Liver (tissue), 9 donors: ENCODE data around the gene LCN6. TPM values are rescaled to one million over a fixed set of nuclear protein-coding genes. Genes with fewer than 3 reads are reported as not detected.

Source experiments
- DNase-seq: peaks from one replicate; pipeline ENCODE4 v3.0.0-alpha.2; 2017; ENCODE audit warnings: low spot score
- H3K27ac ChIP-seq, 2 donors: one replicate each; pipeline ENCODE4 v1.7.0; 2013; ENCODE audit warnings: inconsistent platforms in 2 of 2, low read length in 2 of 2, control low read depth in 1 of 2, low read depth in 1 of 2, mild to moderate bottlenecking in 1 of 2
- H3K27me3 ChIP-seq, 4 donors: one replicate each; pipeline versions ENCODE4 v1.6.1 to v1.7.0; 2013; ENCODE audit warnings: low read length in 3 of 4, inconsistent platforms in 1 of 4, mild to moderate bottlenecking in 1 of 4, moderate library complexity in 1 of 4; ENCODE audit not compliant: control insufficient read depth in 4 of 4, insufficient read depth in 4 of 4
- H3K36me3 ChIP-seq, 4 donors: one replicate each; pipeline versions ENCODE4 v1.6.1 to v1.7.0; 2013; ENCODE audit warnings: low read length in 3 of 4, mild to moderate bottlenecking in 3 of 4, low read depth in 1 of 4, moderate library complexity in 1 of 4; ENCODE audit not compliant: control insufficient read depth in 4 of 4, insufficient read depth in 3 of 4
- H3K4me1 ChIP-seq, 4 donors: one replicate each; pipeline versions ENCODE4 v1.6.1 to v1.7.0; 2013; ENCODE audit warnings: low read length in 3 of 4, mild to moderate bottlenecking in 3 of 4, moderate library complexity in 1 of 4; ENCODE audit not compliant: control insufficient read depth in 4 of 4, insufficient read depth in 4 of 4
- H3K4me3 ChIP-seq, 3 donors: one replicate each; pipeline versions ENCODE4 v1.6.1 to v1.7.0; 2013; ENCODE audit warnings: low read length in 3 of 3, control low read depth in 1 of 3, low read depth in 1 of 3, mild to moderate bottlenecking in 1 of 3
- H3K9ac ChIP-seq, 2 donors: one replicate each; pipeline ENCODE4 v1.7.0; 2013; ENCODE audit warnings: low read length in 2 of 2, mild to moderate bottlenecking in 2 of 2, moderate library complexity in 2 of 2, control low read depth in 1 of 2, low read depth in 1 of 2
- H3K9me3 ChIP-seq, 4 donors: one replicate each; pipeline versions ENCODE4 v1.6.1 to v1.7.0; 2013; ENCODE audit warnings: low read length in 3 of 4; ENCODE audit not compliant: control insufficient read depth in 4 of 4
- EGR1 ChIP-seq, 2 donors: IDR thresholded peaks; 2 replicates each; pipeline ENCODE4 v1.6.1; 2016 to 2018; ENCODE audit warnings: antibody characterized with exemption in 2 of 2, low read depth in 2 of 2
- FOXA1 ChIP-seq: IDR thresholded peaks from 2 replicates; pipeline ENCODE4 v1.6.1; 2016; ENCODE audit warnings: antibody characterized with exemption
- FOXA2 ChIP-seq: IDR thresholded peaks from 2 replicates; pipeline ENCODE4 v1.6.1; 2016; ENCODE audit warnings: antibody characterized with exemption
- GABPA ChIP-seq, 2 donors: IDR thresholded peaks in 1 of 2; conservative IDR thresholded peaks in 1 of 2; 2 replicates each; pipeline ENCODE4 v1.6.1; 2016; ENCODE audit warnings: antibody characterized with exemption in 2 of 2, mild to moderate bottlenecking in 1 of 2, moderate library complexity in 1 of 2
- HNF4A ChIP-seq, 2 donors: conservative IDR thresholded peaks; 2 replicates each; pipeline ENCODE4 v1.6.1; 2016; ENCODE audit warnings: antibody characterized with exemption in 2 of 2, mild to moderate bottlenecking in 2 of 2
- HNF4G ChIP-seq: IDR thresholded peaks from 2 replicates; pipeline ENCODE4 v1.6.1; 2016; ENCODE audit warnings: antibody characterized with exemption
- JUND ChIP-seq, 2 donors: IDR thresholded peaks; 2 replicates each; pipeline ENCODE4 v1.6.1; 2016; ENCODE audit warnings: antibody characterized with exemption in 2 of 2
- NR2F2 ChIP-seq: IDR thresholded peaks from 2 replicates; pipeline ENCODE4 v1.6.1; 2016; ENCODE audit warnings: antibody characterized with exemption
- RAD21 ChIP-seq, 2 donors: IDR thresholded peaks; 2 replicates each; pipeline ENCODE4 v1.6.1; 2016; ENCODE audit warnings: antibody characterized with exemption in 2 of 2, mild to moderate bottlenecking in 2 of 2
- REST ChIP-seq: IDR thresholded peaks from 2 replicates; pipeline ENCODE4 v1.6.1; 2016; ENCODE audit warnings: antibody characterized with exemption, mild to moderate bottlenecking
- RXRA ChIP-seq, 2 donors: IDR thresholded peaks; 2 replicates each; pipeline ENCODE4 v1.6.1; 2017 to 2018; ENCODE audit warnings: antibody characterized with exemption in 2 of 2, mild to moderate bottlenecking in 1 of 2
- SP1 ChIP-seq: IDR thresholded peaks from 2 replicates; pipeline ENCODE4 v1.6.1; 2018; ENCODE audit warnings: antibody characterized with exemption, mild to moderate bottlenecking
- TAF1 ChIP-seq: conservative IDR thresholded peaks from 2 replicates; pipeline ENCODE4 v1.6.1; 2016; ENCODE audit warnings: antibody characterized with exemption, mild to moderate bottlenecking
- YY1 ChIP-seq: IDR thresholded peaks from 2 replicates; pipeline ENCODE4 v1.6.1; 2016; ENCODE audit warnings: antibody characterized with exemption, mild to moderate bottlenecking
- WGBS: extraction: QIAGEN DNeasy Blood & Tissue Kit; methylation state at CpG from one replicate; pipeline ENCODE4 v1.1.7; 2013; 5-methylcytosine and 5-hydroxymethylcytosine counted together
- polyA plus RNA-seq, 2 donors: library from polyadenylated mRNA; stranded (reverse) in 1 of 2; unstranded in 1 of 2; fragments of 200-250 nt in 1 of 2; fragments of >200 nt in 1 of 2; fragmentation: Nextera tagmentation in 1 of 2; extraction: Ambion mirVana in 1 of 2; gene quantifications; one replicate each; pipeline versions ENCODE4 v1.2.1 to v1.2.3, GENCODE V29; 2013 to 2015
- total RNA-seq, 2 donors: library from RNA; depleted of rRNA; stranded (reverse); fragments of >200 nt; gene quantifications; one replicate each; pipeline ENCODE4 v1.2.3, GENCODE V29; 2014
- TF ChIP-seq, protein P1 (sequence below): IDR thresholded peaks from 2 replicates; pipeline ENCODE4 v1.6.1; 2016; ENCODE audit warnings: antibody characterized with exemption
- TF ChIP-seq, protein P2 (sequence below): IDR thresholded peaks from 2 replicates; pipeline ENCODE4 v1.6.1; 2016; ENCODE audit warnings: antibody characterized with exemption
- TF ChIP-seq, protein P3 (sequence below): IDR thresholded peaks from 2 replicates; pipeline ENCODE4 v1.6.1; 2016; ENCODE audit warnings: antibody characterized with exemption
- TF ChIP-seq, protein P4 (sequence below): fragments of 150-350 bp; IDR thresholded peaks from 2 replicates; pipeline ENCODE4 v1.5.1; 2017; ENCODE audit warnings: improper control_type of control experiment, low read depth, low read length; ENCODE audit not compliant: missing input control
- donor health status: healthy.
- donor health status: healthy.
- donor health status: healthy.
- donor health status: healthy.
- donor health status: healthy.

Gene LCN6
- total and polyA plus RNA-seq, 4 donors: 0.14 to 0.32 TPM; not detected in 2

GRCh38 chr9:136695955-136696354, 52.4 kb downstream of the LCN6 start:
- Histone ChIP-seq H3K9me3 (no peaks in the 10 kb centered on the region), H3K9ac (no peak overlapping the region), H3K27ac (peak overlapping the region; percentile 61 to 77), H3K4me1 (peaks cover 25 to 67% (median 59%) of the 10 kb centered on the region in 4 donors), H3K27me3 (no peaks in the 10 kb centered on the region), H3K36me3 (no peaks in the 10 kb centered on the region), H3K4me3 (no peak overlapping the region)
- DNase-seq: no peak
- 47% methylated on average over 23 of the region's 23 CpGs for WGBS
- TF ChIP-seq RAD21 (IDR thresholded peaks at IDR 0.05) (no peak), JUND (IDR thresholded peaks at IDR 0.05) (no peak), RXRA (IDR thresholded peaks at IDR 0.05) (no peak)

DNA sequence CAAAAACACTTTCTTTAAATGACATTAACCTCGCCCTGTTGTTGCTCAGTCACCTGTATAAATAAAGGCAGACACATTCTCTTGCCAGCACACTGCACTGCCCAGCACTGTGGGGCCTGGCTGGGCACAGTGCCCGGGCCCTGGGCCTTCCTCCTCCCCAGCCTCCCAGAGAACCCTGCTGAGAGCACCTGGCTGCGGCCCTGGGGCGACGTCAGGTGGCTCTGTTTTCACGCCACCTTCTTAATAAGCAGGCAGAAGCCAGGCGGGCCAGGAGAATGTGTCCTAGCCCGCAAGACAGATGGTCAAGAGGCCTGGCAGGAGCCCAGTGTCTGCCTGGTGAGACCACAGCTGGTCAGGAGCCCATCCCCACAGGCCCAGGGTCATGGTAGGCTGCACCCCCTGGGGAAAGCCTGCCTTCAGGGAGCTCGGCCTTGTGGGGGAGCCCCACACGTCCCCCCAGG, 52.9 kb downstream of the LCN6 start:
- H3K27ac ChIP-seq: peak overlapping the region; percentile 61 to 77

More for the DNA sequence above, 52.9 kb downstream of the LCN6 start:
- Histone ChIP-seq H3K9ac (peak overlapping the region in 1 of 2 donors; percentile 52), H3K4me3 (no peak overlapping the region), H3K4me1 (peaks cover 28 to 71% (median 63%) of the 10 kb centered on the region in 4 donors), H3K27me3 (no peaks in the 10 kb centered on the region), H3K9me3 (no peaks in the 10 kb centered on the region), H3K36me3 (no peaks in the 10 kb centered on the region)
- WGBS: 30% methylated on average over 10 of the region's 10 CpGs
- DNase-seq: no peak
- TF ChIP-seq HNF4A (conservative IDR thresholded peaks at IDR 0.05) (peak; percentile 48 to 80), RAD21 (IDR thresholded peaks at IDR 0.05) (peak; percentile 32 to 47), FOXA1 (peak; percentile 91), SP1 (peak; percentile 53), TAF1 (no peak), REST (no peak), NR2F2 (no peak), EGR1 (IDR thresholded peaks at IDR 0.05; ENCODE audit: low read depth in 2 of 2) (no peak), HNF4G (no peak), FOXA2 (peak; percentile 94), JUND (IDR thresholded peaks at IDR 0.05) (peak in 1 of 2 donors; percentile 12), RXRA (IDR thresholded peaks at IDR 0.05) (peak; percentile 69 to 84), GABPA (IDR thresholded peaks at IDR 0.05 in 1 of 2, conservative IDR thresholded peaks at IDR 0.05 in 1 of 2) (no peak), YY1 (peak; percentile 30)
- TF ChIP-seq, protein P1, sequence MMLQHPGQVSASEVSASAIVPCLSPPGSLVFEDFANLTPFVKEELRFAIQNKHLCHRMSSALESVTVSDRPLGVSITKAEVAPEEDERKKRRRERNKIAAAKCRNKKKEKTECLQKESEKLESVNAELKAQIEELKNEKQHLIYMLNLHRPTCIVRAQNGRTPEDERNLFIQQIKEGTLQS: no peak
- TF ChIP-seq, protein P2, sequence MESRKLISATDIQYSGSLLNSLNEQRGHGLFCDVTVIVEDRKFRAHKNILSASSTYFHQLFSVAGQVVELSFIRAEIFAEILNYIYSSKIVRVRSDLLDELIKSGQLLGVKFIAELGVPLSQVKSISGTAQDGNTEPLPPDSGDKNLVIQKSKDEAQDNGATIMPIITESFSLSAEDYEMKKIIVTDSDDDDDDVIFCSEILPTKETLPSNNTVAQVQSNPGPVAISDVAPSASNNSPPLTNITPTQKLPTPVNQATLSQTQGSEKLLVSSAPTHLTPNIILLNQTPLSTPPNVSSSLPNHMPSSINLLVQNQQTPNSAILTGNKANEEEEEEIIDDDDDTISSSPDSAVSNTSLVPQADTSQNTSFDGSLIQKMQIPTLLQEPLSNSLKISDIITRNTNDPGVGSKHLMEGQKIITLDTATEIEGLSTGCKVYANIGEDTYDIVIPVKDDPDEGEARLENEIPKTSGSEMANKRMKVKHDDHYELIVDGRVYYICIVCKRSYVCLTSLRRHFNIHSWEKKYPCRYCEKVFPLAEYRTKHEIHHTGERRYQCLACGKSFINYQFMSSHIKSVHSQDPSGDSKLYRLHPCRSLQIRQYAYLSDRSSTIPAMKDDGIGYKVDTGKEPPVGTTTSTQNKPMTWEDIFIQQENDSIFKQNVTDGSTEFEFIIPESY: peak; percentile 32
- TF ChIP-seq, protein P3, sequence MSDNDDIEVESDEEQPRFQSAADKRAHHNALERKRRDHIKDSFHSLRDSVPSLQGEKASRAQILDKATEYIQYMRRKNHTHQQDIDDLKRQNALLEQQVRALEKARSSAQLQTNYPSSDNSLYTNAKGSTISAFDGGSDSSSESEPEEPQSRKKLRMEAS: no peak
- TF ChIP-seq, protein P4, sequence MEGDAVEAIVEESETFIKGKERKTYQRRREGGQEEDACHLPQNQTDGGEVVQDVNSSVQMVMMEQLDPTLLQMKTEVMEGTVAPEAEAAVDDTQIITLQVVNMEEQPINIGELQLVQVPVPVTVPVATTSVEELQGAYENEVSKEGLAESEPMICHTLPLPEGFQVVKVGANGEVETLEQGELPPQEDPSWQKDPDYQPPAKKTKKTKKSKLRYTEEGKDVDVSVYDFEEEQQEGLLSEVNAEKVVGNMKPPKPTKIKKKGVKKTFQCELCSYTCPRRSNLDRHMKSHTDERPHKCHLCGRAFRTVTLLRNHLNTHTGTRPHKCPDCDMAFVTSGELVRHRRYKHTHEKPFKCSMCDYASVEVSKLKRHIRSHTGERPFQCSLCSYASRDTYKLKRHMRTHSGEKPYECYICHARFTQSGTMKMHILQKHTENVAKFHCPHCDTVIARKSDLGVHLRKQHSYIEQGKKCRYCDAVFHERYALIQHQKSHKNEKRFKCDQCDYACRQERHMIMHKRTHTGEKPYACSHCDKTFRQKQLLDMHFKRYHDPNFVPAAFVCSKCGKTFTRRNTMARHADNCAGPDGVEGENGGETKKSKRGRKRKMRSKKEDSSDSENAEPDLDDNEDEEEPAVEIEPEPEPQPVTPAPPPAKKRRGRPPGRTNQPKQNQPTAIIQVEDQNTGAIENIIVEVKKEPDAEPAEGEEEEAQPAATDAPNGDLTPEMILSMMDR: no peak
